HuH-7.5 (cell line): Measurements from ENCODE around the gene KAT2B.
"Not testable (repeated sequence)": the region's sequence is repeated elsewhere in the genome, so short reads cannot be mapped to it uniquely, and the experiment has no call there.

Experiments
- DNase-seq: peaks from one replicate; pipeline ENCODE4 v3.0.0; 2011; ENCODE audit warnings: low spot score

Gene KAT2B

DNA sequence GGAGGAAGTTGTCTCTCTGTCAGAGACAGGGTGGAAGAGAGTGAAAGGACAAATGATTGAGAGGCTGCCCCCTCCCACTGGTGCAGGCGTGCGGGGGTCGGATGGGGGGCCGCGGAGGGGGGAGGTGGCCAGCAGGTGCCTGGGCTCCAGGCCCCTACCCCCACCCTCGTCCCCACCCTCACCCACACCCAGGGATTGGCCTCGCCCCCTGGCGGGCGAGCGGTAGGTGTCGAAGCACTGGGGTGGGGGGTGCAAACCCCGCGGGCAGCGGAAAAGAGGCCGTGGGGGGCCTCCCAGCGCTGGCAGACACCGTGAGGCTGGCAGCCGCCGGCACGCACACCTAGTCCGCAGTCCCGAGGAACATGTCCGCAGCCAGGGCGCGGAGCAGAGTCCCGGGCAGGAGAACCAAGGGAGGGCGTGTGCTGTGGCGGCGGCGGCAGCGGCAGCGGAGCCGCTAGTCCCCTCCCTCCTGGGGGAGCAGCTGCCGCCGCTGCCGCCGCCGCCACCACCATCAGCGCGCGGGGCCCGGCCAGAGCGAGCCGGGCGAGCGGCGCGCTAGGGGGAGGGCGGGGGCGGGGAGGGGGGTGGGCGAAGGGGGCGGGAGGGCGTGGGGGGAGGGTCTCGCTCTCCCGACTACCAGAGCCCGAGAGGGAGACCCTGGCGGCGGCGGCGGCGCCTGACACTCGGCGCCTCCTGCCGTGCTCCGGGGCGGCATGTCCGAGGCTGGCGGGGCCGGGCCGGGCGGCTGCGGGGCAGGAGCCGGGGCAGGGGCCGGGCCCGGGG lies at the start of gene KAT2B:
Gene KAT2B, plus strand, starts transcription at position 682 of the 783 bp plus-strand sequence. Its CDS starts 32 bp downstream, at position 714.
- peak; percentile 90 for DNase-seq

DNA sequence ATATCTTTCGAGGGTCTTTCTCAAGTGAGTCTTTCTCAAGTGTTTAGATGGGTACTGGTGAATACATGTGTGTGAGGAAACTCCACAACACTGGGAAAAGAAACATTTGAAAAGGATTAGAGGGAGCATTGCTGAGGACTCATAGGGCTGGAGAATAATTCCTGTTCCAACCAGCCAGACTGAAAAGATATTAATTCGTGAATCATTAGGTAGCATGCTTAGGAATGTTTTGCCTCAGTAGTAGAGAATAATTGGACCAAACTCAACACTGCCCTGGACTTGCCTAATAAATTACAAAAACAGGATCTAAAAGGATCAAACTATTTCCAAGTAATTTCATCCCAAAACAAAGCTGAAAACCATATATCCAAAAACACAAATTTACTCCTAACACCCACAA lies 45.5 kb upstream of the KAT2B start:
- DNase-seq, result no peak

DNA sequence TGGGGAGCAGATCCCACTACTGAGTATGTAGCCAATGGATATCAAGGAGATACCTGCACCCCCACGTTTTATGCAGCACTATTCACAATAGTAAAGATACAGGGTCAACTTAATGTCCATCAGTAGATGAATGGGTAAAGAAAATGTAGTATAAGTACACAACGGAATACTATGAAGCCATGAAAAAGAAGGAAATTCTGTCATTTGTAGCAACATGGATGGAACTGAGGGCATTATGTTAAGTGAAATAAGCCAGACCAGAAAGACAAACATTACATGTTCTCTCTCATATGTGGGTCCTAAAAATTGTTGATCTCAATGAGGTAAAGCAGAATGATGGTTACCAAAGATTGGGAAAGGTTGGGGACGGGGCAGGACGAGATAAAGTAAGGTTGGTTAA lies 42.7 kb upstream of the KAT2B start:
- DNase-seq, result no peak

DNA sequence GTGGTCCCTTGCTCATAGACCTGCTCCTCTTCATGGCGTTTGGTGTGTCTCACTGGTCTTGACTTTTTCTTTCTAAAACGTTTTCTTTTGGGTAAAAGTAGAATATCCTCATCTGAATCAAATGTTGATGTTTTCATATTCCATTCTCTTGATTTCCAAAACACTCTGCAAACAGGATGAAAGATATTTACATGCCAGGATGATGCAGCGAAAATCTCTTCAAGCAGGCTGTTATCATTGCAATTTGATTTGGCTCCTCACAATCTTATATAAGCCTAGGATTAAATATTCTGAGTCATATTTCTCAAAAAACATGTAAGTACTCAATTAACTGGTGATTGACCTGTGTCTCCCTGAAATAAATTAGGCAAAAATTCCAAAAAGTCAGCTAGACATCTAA lies 38.3 kb upstream of the KAT2B start:
- no peak for DNase-seq

DNA sequence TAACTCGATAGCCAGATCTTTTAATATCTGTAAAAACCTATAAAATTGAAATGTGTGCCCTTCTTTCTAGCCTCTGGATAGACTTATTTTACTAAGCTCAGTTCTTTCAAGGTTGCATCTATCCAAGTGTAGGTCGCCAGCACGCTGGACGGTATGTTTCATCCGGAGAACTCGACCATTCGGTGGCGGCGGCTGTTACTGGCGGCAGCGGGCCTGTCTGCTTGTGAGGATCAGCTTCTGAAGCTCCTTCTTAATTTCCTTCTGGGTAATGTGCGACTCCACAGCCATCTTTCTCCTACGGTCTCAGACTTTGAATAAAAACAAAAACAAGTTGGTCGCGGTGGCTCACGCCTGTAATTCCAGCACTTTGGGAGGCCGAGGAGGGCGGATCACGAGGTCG lies 32.3 kb upstream of the KAT2B start:
- no peak for DNase-seq

DNA sequence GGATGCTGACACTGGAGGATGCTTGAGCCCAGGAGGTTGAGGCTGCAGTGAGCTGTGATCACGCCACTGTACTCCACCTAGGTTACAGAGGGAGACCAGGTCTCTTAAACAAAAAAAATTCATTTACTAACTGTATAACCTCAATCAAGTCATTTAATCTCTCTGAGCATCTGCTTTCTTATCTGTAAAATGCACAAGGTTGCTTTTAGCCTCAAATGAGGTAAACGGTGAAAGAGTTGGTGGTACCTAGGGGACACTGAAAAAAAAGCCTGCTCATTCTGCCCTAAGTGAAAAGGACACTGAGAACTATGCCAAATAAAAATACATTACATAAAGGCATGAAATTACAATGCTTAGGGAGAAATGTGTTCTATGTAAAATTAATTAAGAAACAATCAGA lies 31.6 kb upstream of the KAT2B start:
- no peak for DNase-seq

DNA sequence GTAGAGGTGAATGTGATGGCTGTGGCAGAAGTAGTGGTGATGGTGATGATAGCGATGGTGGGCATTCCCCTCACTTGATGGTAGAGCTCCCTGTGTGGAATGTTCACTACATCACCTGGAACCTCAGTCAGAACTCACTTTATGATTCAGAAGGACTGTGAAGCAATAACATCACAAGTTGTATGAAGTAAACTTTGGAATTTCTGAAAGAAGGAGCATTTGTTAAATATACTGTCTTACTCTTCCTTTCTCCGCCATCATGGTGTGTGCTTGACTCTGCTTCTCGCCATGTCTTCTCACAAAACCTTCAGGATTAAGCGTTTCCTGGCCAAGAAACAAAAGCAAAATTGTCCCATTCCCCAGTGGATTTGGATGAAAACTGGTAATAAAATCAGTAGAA lies 28.1 kb upstream of the KAT2B start, which contains the start of gene PP2D1:
Gene PP2D1, minus strand, starts transcription at position 101 of the 400 bp plus-strand sequence. CDS start 192 bp downstream, outside the sequence.
- no peak for DNase-seq

DNA sequence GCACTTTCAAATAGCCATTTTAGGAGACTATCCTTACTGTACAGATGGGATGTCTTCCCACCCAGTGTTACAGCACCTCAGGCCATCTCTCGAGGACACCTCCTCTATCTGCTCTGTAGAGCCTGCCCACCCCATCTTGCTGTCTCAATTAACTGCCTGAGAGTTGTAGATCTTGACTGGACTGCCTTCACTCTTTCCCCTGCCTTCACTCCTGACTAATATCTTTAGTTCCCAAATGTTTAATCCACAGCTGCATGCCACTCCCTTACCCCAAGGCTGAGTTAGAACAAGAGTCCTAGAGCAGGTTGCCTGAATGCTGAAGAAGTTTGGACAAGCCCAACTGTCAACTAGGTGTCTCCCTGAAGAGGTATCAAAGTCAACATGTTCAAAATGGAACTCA lies 26.9 kb upstream of the KAT2B start:
- DNase-seq, result no peak

DNA sequence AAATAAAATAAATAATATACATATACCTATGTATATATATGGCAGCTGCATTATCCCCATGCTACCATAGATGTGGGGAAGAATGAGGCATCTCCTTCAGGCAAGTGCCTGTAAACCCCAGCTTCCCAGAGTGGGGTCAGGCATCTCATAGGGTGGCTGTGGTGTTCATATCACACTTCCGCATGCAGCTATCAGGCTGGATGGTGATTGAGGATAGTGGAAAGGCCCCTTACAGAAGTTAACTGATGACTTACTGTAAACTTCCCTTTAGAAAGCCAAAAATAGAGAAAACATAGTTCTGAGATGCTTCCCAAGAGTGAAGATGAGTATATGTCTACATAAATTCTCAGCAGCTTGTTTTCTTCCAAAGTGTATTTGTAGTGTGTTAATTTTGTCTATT lies 24.7 kb upstream of the KAT2B start:
- DNase-seq, result no peak

DNA sequence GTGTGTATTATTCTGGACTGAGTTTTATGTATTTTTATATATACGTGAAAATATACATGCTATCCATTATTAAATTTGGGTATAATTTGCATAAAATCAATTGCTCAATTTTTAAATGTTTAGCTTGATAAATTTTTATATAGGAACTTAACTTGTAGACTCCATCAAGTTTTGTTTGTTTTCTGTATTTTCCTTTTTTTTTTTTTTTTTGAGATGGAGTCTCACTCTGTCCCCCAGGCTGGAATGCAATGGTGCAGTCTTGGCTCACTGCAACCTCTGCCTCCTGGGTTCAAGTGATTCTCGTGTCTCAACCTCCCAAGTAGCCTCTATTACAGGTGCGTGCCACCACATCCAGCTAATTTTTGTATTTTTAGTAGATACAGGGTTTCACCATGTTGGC lies 24.2 kb upstream of the KAT2B start:
- not testable (repeated sequence) for DNase-seq

DNA sequence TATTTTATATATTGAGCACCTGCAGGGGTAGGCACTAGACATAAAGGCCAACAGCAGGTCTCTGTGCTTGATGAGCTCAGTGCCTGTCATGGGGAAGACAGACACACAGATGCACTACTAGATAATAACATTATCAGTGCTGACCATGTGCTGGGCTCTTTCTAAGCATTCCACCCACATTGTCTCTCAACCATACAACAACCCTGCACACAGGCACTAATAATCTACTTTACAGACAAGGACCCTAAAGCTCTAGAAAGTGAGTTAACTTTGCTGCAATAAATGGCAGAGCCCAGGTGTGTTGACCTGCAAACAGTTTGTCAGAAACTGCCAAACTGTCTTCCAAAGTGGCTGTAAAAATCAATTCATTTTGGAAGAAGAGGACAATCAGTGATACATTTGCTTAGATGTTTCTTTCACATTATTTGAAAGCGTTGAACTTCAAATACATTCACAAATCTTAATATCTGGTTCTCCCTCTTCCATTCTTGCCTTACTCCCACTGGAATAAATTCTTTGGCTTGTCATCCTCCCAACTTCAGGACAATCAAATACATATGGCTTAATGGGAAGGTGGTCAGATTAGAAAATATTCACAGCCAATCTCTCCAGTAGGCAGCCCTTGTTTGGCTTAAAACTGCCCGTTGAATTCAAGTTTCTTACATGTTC lies 17.2 kb upstream of the KAT2B start:
- DNase-seq, result no peak

DNA sequence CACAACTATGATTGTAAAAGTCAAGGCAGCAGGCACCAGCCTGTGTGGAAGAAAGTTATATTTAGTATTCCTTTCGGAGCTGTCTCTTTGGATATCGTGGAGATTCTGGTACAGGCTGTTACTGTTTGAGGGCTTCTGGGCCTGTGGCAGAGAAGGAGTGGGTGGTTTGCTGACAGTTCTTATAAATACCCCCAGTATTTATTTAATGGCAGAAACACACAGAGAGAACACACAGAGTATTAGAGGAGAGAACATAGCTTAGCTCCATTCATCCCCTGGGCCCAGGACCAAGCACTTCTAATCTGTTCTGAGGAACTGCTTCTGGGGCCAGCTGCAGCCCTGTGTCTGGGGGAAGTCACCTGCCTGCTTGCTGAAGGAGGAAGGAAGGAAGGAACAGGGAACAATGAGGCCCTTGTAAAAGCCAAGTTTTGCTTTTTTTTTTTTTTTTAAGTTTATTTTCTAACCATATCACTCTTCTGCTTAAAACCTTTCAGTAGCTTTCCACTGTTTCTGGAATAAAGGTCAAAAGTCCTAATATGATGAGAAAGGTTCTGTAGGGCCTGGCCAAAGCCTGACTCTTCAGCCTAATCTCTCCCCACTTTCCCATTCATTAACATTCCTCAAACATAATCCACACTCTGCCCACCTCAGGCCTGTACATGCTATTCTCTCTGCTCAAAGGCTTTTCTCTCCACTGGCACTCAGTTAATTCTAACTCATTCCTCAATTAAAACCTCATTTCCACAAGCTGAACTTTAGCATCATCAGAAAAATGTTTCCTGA lies 16.4 kb upstream of the KAT2B start:
- no peak for DNase-seq

DNA sequence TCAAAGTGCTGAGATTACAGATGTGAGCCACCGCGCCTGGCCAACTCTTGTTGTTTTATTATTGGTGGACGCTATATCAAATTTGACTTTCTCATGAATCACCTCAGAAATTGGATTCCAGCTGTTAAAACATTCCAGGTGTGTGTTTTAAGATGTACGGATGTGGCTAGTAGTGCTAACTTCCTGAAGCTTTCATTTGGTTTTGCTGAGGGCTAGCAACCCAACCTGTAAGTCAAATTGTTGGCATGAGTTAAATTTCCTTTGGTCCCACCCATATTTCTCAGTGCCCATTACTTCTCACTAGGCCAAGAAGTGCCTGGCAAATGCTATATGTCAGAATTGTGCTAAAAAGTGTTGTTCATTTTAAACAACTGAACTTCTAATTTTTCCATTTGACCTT lies 13.1 kb upstream of the KAT2B start:
- no peak for DNase-seq

DNA sequence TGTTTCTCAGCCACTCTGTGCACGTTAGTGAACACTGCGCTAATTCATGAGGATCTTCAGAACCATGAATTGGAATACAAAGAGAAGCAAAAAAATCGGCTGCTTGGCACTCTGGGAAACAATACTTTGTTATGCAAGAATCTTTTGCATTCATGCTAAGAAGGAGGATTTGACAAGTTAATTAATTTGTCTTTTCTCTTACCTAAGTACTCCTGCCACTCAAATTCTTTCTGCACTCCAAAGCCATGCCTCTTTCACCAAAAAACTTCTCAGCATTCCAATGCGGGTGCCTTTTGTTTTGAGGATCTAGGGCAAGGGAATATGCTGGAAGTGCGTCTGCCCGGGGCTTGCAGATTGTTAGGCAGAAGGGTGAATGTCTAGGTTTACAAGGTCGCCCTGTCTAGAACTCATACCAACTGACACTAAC lies 11.3 kb upstream of the KAT2B start:
- no peak for DNase-seq

DNA sequence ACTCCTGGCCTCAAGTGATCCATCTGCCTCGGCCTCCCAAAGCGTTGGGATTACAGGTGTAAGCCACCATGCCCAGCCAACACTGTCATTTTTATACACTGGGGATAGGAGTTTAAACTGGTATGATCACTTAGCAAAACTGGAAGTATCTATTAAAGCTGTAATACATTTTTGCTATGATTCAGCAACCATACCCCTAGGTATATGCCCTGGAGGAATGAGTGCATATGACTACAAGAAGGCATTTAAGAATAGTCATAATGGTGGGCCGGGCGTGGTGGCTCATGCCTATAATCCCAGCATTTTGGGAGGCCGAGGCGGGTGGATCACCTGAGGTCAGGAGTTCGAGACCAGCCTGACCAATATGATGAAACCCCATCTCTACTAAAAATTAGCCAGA lies 8.3 kb upstream of the KAT2B start:
- DNase-seq, result not testable (repeated sequence)

DNA sequence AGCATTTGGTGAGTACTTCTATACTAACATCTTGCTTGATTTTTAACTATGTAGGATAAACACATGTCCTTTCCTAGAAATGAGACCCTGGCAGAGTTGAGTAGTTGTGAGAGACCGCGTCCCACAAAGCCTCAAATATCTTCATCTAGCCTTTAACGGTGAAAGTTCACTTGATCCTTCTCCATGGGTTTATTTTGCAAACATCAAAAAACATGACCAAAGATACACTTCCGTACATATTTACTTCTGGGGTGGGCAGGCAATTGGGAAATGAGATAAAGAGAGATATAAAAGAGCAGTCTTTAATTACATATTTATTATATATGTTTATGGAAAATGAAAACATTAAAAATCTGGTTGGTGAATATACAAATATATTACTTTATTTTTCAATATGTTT lies 5.2 kb upstream of the KAT2B start:
- no peak for DNase-seq

DNA sequence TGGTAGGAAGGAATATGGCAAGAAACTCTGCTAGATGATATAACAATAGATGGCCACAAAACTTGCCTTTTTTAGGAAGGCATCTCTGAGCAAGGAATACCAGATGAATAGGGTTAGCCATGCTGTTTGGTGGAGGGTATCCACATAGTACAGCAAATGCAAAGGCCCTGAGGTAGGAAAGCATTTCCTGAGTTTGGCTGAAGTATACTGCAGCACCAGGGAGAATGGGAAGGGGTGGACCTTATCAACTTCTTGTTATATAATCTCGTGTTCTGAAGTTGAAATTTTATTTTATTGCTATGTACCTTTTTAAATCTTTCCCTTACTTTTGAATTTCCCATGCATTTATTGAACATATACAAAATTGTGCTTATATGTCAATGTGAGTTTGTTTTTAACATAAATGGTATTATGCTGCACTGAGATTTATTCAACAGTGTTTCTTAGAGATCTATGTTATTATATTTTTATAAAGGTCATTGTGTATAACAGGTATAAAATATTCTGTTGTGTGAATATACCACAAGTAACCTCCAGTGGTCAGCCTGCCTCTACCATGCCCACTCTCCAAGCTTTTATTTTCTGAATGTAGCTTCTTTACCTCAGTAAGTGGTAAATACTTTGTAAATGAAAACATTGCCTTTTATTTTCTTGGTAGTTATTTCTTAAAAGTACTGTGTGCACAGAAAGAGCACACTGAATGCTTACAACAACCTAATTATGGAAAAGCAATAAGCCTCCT lies 2.8 kb upstream of the KAT2B start:
- no peak for DNase-seq

DNA sequence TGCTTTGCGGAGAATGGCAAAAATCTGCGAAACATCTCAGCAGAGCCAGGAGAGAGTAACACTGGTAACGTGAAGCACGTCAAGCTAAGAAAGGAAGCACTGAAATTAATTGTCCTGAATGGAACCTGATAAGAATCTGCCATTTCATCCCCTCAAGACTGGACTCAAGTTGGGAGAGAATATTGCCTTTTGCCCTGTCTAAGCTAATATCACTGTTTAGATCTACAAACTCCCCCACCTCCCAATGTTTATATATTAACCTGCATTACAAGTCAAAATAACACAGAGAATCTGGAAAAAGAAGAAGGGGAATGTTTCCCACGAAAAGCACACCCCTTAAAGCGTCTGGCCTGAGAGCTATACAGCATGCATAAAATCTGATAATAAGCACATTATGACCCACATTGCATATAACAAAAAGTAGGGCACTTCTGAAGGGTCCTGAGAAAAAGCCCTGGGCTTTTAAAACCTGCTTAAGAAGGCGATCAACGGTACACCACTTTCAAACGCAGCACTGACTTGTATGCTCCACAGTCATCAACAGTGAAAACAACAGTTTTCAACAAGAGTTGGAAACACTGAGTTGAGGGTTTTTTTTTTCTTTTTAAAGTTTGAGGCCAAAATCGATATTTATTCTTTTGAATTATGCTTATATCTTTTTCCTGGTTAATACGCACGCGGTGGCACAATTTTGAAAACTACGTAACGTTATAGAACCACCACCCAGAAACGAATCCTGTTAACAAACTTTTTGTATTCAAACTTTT lies 1.4 kb upstream of the KAT2B start:
- no peak for DNase-seq

DNA sequence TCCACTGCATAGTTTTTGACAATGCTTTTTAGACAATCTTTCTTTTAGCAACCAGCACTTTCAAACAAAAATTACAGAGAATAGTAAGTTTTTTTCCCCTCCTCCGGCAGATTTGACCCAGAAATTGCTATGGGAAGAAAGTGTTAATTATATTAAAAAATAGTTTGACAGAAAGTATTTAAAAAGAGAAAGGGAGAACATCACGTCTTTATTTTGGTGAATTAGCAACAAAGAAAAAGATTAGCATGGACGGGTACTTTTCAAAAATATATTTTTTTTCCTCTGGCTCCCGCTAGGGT lies 831 bp upstream of the KAT2B start:
- no peak for DNase-seq

DNA sequence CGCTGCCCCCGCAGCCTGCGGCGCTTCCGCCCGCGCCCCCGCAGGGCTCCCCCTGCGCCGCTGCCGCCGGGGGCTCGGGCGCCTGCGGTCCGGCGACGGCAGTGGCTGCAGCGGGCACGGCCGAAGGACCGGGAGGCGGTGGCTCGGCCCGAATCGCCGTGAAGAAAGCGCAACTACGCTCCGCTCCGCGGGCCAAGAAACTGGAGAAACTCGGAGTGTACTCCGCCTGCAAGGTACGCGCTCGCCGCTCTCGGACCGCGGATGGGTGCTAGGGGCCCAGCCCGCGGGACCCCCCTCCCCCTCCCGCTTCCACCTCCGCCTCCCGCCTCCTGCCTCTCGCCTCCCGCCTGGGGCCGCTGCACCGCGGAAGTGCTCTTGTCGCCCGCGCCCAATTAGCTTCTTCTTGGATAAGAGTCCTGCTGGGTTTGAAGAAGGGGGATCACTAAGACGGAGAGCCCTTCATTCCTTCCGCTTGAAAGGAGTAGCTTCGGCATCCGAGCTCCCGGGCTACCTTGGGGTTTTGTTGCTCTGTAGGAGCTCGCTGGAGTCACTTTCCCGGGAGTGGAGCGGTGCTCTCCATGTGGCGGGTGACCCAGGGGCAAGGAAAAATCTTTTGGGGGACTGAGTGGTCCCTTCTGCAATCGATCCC lies 426 bp downstream of the KAT2B start:
- peak; percentile 86 for DNase-seq

DNA sequence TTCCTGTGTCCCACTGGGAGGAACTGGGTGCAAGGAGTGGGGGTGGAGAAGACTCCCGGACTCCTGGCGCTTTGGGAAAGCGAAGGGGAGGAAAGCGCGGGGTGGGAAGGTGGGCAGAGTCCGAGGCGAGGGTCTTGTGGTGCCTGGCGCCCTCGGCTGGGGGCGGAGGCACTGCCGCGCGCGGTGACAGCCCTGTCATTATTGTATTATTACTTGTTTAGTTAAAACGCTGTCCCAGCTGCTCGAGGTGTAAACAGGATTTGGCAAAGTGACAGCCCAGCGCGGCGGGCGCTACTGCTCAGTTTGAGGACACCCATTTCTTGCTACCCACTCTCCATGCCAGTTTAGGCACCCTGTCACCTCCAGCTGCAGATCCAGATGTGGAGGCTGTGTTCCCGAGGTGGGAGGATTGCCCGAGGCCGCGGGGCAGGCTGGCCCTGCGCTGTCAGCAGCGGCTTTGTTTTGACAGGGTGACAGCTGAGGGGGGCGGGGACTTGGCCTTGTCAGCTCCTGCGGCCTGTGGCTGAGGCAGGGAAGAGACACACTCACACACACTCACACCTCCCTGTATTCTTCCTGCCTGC lies 1.0 kb downstream of the KAT2B start:
- peak; percentile 89 for DNase-seq
